ENCODE data around the gene PMM2.
"Not testable (repeated sequence)": the region's sequence is repeated elsewhere in the genome, so short reads cannot be mapped to it uniquely, and the experiment has no call there.

Gene PMM2

GRCh38 chr16:8868416-8869211 is 71.0 kb downstream of the PMM2 start, which contains the start of gene CARHSP1:
CARHSP1 (minus strand) TSS chr16:8869006; CDS start chr16:8859328, 9,678 bp downstream.
- peak; percentile 86 for DNase-seq

DNA sequence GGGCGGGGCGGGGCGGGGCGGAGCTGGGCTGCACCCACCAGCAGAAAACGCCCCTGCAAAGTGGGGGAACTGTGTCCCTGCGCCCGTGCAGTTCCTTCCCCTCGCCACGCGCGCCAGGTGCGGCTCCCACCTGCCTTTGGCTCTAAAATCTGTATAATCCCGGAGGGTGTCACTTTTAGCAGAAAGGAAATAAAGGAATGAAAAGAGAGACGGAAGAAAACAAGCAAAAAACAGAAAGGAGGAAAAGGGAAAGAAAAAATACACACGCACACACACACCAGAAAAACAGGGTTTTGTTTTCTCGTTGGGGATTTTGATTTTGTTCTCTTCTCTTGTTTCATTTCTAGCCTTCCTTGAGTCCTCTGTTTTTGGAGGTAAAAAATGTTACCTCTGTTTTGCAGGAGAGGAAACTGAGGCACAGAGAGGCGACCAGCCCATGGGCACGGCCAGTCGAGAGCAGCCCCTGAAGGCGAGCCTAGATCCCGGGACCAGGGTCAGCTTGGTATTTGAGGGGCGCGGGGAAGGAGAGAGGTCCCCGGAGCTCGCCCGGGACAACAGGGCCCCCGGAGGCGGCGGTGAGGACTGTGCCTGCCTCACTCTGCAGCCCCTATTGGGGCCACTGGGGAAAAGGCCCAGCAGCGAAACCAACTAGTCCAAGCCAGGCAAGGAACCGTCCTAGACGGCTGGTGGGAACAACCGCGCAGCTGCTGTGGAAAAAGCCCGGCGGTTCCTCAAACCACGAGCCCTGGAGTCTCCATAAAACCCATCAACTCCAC is 71.8 kb downstream of the PMM2 start:
- no peak for DNase-seq

DNA sequence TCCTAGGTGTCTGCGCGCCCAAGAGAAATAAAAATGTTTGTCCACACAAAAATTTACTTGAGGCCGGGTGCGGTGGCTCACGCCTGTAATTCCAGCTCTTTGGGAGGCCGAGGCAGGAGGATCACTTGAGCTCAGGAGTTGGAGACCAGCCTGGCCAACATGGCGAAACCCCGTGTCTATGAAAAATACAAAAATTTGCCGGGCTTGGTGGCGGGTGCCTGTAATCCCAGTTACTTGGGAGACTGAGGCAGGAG is 72.3 kb downstream of the PMM2 start:
- not testable (repeated sequence) for DNase-seq

DNA sequence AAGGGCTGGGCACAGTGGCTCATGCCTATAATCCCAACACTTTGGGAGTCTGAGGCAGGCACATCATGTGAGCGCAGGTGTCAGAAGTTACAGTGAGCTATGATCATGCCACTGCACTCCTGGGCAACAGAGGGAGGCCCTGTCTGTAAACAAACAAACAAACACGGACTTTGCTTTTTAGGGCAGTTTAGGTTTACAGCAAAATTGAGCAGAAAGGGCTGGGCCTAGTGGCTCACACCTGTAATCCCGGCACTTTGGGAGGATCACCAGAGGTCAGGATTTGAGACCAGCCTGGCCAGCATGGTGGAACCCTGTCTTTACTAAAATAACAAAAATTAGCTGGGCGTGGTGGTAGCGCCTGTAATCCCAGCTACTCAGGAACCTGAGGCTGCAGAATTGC is 74.4 kb downstream of the PMM2 start:
- no peak for DNase-seq

GRCh38 chr16:8872967-8873865 is 75.6 kb downstream of the PMM2 start:
- DNase-seq: no peak

DNA sequence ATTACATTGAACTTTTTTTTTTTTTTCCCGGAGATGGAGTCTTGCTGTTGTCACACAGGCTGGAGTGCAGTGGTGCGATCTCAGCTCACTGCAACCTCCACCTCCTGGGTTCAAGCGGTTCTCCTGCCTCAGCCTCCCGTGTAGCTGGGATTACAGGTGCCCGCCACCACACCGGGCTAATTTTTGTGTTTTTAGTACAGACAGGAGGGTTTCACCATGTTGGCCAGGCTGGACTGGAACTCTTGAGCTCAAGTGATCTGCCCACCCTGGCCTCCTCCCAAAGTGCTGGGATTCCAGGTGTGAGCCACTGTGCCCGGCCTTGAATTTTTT is 76.2 kb downstream of the PMM2 start:
- not testable (repeated sequence) for DNase-seq

GRCh38 chr16:8874388-8874787 is 76.7 kb downstream of the PMM2 start:
- DNase-seq: no peak

- DNase-seq: not testable (repeated sequence)
Observed at GRCh38 chr16:8875317-8875716, 77.7 kb downstream of the PMM2 start.

DNA sequence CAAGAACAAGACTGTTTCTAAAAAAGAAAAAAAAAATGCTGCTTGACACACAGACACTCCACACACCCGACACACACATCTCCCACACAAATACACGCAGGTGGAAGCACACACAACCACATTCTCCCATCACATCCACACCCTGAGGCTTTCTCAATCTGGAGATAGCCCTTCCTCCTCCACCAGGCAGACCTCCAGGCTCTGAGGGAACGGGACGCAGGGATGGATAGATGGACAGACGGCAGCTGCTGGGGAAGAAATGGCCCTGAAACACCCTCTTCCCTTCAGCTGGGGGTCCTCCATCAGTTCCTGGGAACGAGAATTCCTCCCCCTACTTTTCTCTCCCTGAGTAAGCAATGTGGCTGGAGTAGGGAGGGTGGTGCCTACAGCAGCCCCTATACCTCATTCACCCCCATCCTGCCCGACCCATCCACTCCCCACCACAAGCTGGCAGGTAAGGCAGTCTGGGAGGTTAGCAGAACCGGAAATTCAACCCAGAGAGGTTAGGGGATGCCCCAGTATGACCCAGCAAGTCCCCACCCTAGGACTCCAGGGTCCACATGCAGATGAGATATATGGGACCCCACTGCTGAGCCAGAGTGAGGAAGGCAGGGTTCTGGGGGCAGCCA is 80.4 kb downstream of the PMM2 start:
- no peak for DNase-seq

- no peak for DNase-seq
Observed at GRCh38 chr16:8878523-8878911, 80.9 kb downstream of the PMM2 start.

DNA sequence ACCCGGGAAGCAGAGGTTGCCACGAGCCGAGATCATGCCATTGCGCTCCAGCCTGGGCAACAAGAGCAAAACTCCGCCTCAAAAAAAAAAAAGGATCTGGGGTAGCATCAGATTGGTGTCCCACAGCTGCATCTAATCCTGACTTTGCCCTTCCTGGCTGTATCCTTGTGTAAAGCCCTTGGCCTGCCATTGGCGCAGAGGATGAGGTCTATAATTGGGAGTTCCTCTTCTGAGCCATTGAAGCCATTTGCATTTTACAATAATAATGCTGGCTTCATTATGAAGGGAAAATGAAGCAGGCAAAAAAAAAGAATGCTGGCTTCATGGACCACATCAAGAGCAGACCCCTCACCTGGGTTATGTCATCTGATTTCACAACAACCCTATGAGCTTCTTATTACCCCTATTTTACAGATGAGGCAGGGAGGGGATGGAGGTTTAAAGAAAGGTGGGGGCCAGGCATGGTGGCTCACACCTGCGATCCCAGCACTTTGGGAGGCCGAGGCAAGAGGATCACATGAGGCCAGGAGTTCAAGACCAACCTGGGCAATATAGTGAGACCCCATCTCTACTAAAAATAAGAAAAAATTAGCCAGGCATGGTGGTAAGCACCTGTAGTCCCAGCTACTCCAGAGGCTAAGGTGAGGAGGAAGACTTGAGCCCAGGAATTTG is 83.3 kb downstream of the PMM2 start:
- DNase-seq: no peak

GRCh38 chr16:8882041-8882617 is 84.5 kb downstream of the PMM2 start, which contains the start of gene LITAFD:
LITAFD (plus strand) TSS chr16:8882351; CDS start chr16:8884356, 2,005 bp downstream.
- no peak for DNase-seq

- no peak for DNase-seq
Observed at GRCh38 chr16:8882725-8883377, 85.2 kb downstream of the PMM2 start.

- no peak for DNase-seq
Observed at GRCh38 chr16:8885674-8886592, 88.3 kb downstream of the PMM2 start.

DNA sequence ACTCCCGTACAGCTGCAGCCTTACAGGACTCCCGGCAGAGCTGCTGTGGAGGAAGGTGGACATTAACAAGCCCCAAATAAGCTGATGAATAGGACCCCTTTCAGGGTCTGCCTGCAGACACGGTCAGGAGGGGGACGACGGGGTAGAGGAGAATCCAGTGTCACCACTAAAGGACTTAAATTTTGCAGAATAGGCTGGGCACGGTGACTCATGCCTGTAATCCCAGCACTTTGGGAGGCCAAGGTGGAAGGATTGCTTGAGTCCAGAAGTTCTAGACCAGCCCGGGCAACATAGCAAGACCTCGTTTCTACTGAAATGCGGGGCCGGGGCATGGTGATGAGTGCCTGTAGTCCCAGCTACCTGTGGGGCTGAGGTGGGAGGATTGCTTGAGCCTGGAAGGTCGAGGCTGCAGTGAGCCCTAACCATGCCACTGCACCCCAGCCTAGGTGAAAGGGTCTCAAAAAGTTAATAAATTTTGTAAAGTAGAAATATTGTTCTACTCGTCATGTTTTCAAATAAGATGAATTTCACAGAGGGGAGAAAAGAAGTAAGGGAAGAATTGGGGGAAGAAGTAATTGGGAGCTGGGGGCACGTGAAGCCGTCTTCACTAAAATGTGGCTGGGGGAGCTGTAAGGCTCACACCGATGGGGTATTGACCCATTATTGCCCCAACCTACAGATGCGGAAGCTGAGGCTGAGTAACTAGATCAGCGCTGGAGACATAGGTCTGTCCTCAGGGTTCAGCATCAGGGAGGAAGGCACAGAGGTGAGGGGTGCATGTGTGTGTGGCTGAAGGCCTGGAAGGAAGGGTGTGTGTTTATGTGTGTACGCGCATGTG is 89.2 kb downstream of the PMM2 start:
- DNase-seq: no peak

GRCh38 chr16:8887431-8887765 is 89.8 kb downstream of the PMM2 start:
- DNase-seq: no peak

- peak; percentile 29 for DNase-seq
Observed at GRCh38 chr16:8887952-8888560, 90.4 kb downstream of the PMM2 start.

DNA sequence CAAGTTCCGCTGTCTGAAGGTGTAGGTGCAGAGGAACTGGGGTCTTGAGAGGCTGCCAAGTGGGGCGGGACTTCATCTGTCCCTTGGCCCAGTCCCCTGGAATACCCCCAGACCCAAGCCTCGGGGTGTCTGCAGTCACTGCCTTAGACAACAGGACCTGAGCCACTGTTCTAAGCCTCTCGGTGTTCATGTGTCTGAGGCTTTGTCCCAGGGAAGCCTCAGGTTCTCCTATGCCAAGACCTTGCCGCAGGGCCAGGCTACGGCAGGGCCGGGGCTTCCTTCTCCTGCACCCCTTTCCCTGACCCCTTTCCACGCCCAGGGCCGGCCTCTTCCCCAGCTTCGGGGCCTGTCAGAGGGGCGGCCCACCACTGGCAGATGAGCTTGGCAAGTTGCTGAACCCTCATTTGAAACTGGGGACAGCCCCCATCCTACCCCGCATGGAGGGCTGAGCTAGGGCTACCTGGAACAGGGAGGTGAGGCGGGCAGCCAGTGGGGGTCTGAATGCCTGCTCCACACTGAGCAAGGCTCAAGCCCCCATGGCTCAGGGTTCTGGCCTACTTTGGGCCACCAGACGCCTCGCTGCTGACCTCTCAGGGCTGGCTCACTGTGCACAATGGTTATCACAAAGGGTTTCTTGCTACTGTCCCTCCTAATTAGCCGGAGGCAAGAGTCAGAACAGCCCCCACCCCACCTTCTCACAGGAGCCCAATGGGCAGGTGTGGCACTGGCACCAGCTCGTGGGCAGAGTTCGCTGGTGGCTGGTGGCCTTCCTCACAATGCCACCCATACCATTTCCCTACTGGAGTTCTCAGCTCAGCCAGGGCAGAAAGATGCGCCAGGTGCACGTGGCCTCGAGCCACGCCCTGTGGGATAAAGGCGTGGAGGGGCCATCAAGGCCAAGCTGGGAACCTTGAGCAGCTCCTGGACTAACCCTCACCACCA is 91.6 kb downstream of the PMM2 start:
- no peak for DNase-seq

Data from NCI-H446 treated with DMSO at 0.1 percent for 48 hours (cell line).